ENCODE data around the gene ZNF563. TPM values are rescaled to one million over a fixed set of nuclear protein-coding genes. Genes with fewer than 3 reads are reported as not detected.
"Not testable (repeated sequence)": the region's sequence is repeated elsewhere in the genome, so short reads cannot be mapped to it uniquely, and the experiment has no call there.

ZNF563 gene
- total RNA-seq, 1 donor from 2014 or later: 1.5 TPM

- no peaks in the 10 kb centered on the region for H3K9me3 ChIP-seq
- no peak overlapping the region for H3K27ac ChIP-seq
- DNase-seq (ENCODE audit: extremely low spot score in 2 of 2): no peak
- no peaks in the 10 kb centered on the region for H3K4me1 ChIP-seq
- TF ChIP-seq POLR2AphosphoS5 (IDR thresholded peaks at IDR 0.05; ENCODE audit: insufficient read depth in 1 of 2, low read depth in 1 of 2) (no peak), POLR2A (IDR thresholded peaks at IDR 0.05) (no peak), CTCF (IDR thresholded peaks at IDR 0.05) (no peak)
- intact Hi-C loops (cut with DNase I): no loop called here
- H3K27me3 ChIP-seq: no peaks in the 10 kb centered on the region
- peaks cover 0 to 24% of the 10 kb centered on the region in 2 donors for H3K36me3 ChIP-seq
- no peak overlapping the region for H3K4me3 ChIP-seq
Measured at GRCh38 chr19:12325690-12326089, 7.7 kb downstream of the ZNF563 start.

- no peak overlapping the region for H3K27ac ChIP-seq
- no peaks in the 10 kb centered on the region for H3K4me1 ChIP-seq
- intact Hi-C loops (cut with DNase I): no loop called here
- H3K27me3 ChIP-seq: no peaks in the 10 kb centered on the region
- no peak overlapping the region for H3K4me3 ChIP-seq
- DNase-seq (ENCODE audit: extremely low spot score in 2 of 2): no peak
- H3K9me3 ChIP-seq: no peaks in the 10 kb centered on the region
- H3K36me3 ChIP-seq: peaks cover 0 to 53% of the 10 kb centered on the region in 2 donors
- TF ChIP-seq CTCF (IDR thresholded peaks at IDR 0.05) (no peak), POLR2AphosphoS5 (IDR thresholded peaks at IDR 0.05; ENCODE audit: insufficient read depth in 1 of 2, low read depth in 1 of 2) (no peak), POLR2A (IDR thresholded peaks at IDR 0.05) (no peak)
Measured at GRCh38 chr19:12318782-12319413, 14.5 kb downstream of the ZNF563 start.

GRCh38 chr19:12314553-12314952, 18.9 kb downstream of the ZNF563 start:
- H3K27me3 ChIP-seq: no peaks in the 10 kb centered on the region
- no peak for DNase-seq (ENCODE audit: extremely low spot score in 2 of 2)
- intact Hi-C loops (cut with DNase I): no loop called here
- H3K9me3 ChIP-seq: no peaks in the 10 kb centered on the region
- TF ChIP-seq POLR2AphosphoS5 (IDR thresholded peaks at IDR 0.05; ENCODE audit: insufficient read depth in 1 of 2, low read depth in 1 of 2): no peak
- no peak for TF ChIP-seq POLR2A (IDR thresholded peaks at IDR 0.05)
- TF ChIP-seq CTCF (IDR thresholded peaks at IDR 0.05): no peak
- H3K36me3 ChIP-seq: peaks cover 0 to 18% of the 10 kb centered on the region in 2 donors
- H3K27ac ChIP-seq: no peak overlapping the region
- H3K4me3 ChIP-seq: no peak overlapping the region
- H3K4me1 ChIP-seq: no peaks in the 10 kb centered on the region

- DNase-seq (ENCODE audit: extremely low spot score in 2 of 2); H3K36me3 ChIP-seq; H3K4me3 ChIP-seq; intact Hi-C loops (cut with DNase I); H3K27ac ChIP-seq; H3K4me1 ChIP-seq; H3K27me3 ChIP-seq; H3K9me3 ChIP-seq: not testable (repeated sequence)
Measured at GRCh38 chr19:12308891-12309290, 24.5 kb downstream of the ZNF563 start.

GRCh38 chr19:12295191-12295590, 38.2 kb downstream of the ZNF563 start:
- TF ChIP-seq CTCF (IDR thresholded peaks at IDR 0.05) (no peak), POLR2A (IDR thresholded peaks at IDR 0.05) (no peak), POLR2AphosphoS5 (IDR thresholded peaks at IDR 0.05; ENCODE audit: insufficient read depth in 1 of 2, low read depth in 1 of 2) (no peak)
- Histone ChIP-seq H3K4me3 (peak overlapping the region; percentile 86 to 89), H3K4me1 (peaks cover 42% of the 10 kb centered on the region), H3K27me3 (no peaks in the 10 kb centered on the region), H3K36me3 (no peaks in the 10 kb centered on the region), H3K27ac (peak overlapping the region; percentile 93), H3K9me3 (no peaks in the 10 kb centered on the region)
- intact Hi-C loops (cut with DNase I): no loop called here
- DNase-seq (ENCODE audit: extremely low spot score in 2 of 2): no peak
